ENCODE measurements around the gene ACOXL. TPM values are rescaled to one million over a fixed set of nuclear protein-coding genes. Genes with fewer than 3 reads are reported as not detected.

ACOXL gene
- total and polyA plus RNA-seq, 2 of the 8 experiments (the other 6 are each of a cell fraction or from before 2014, with no cell fraction given): 11.4 to 20.6 TPM

- Histone ChIP-seq H3K9ac (replicated peaks in 1 of 4; ENCODE audit: extremely low read depth in 1 of 4, low read depth in 3 of 4, low read length in 3 of 4) (no peak overlapping the region), H4K5ac (ENCODE audit: insufficient read length, low read depth, low read length) (no peak overlapping the region), H4K20me1 (replicated peaks in 1 of 2; ENCODE audit: control insufficient read depth in 1 of 2, insufficient read depth in 2 of 2, low read length in 2 of 2) (peaks cover 5 to 25% of the 10 kb centered on the region in 2 experiments), H3K4ac (replicated peaks; ENCODE audit: insufficient read length, low read depth, low read length) (no peak overlapping the region), H2BK12ac (ENCODE audit: low read depth, low read length) (no peak overlapping the region), H2AFZ (ENCODE audit: low read length) (no peak overlapping the region), H3K79me2 (ENCODE audit: control insufficient read depth in 1 of 2, insufficient read depth in 2 of 2, low read length in 2 of 2) (peaks cover 0 to 28% of the 10 kb centered on the region in 2 experiments; a peak in 3 of 4 replicates), H2BK15ac (ENCODE audit: low read length) (no peak overlapping the region), H3K4me3 (ENCODE audit: extremely low read depth in 1 of 4, insufficient read depth in 2 of 4, low read depth in 3 of 4, low read length in 4 of 4) (no peak overlapping the region), H2BK5ac (ENCODE audit: low read depth, low read length) (no peak overlapping the region), H3K4me2 (ENCODE audit: insufficient read depth in 1 of 2, low read depth in 2 of 2, low read length in 2 of 2) (no peak overlapping the region), H4K91ac (replicated peaks; ENCODE audit: insufficient read length, low read length) (no peak overlapping the region), H3K27me3 (replicated peaks in 1 of 4; ENCODE audit: control insufficient read depth in 3 of 4, extremely low read depth in 1 of 4, insufficient read depth in 3 of 4, low read length in 3 of 4) (no peaks in the 10 kb centered on the region), H3K4me1 (replicated peaks in 1 of 4; ENCODE audit: control insufficient read depth in 3 of 4, insufficient read depth in 4 of 4, low read length in 3 of 4) (peaks cover 0 to 7% (median 4%) of the 10 kb centered on the region in 4 experiments; a peak in 5 of 7 replicates), H4K8ac (ENCODE audit: extremely low read depth, insufficient read depth, low read length) (no peak overlapping the region), H3K23me2 (ENCODE audit: low read depth, low read length) (no peaks in the 10 kb centered on the region), H3K56ac (replicated peaks; ENCODE audit: insufficient read length, low read depth, low read length) (no peak overlapping the region), H3K36me3 (ENCODE audit: control insufficient read depth in 2 of 4, insufficient read depth in 4 of 4, low read length in 3 of 4) (peaks cover 6 to 51% (median 10%) of the 10 kb centered on the region in 4 experiments; a peak in 5 of 8 replicates), H3K23ac (ENCODE audit: insufficient read length) (no peak overlapping the region), H2BK120ac (replicated peaks; ENCODE audit: low read depth, low read length) (no peak overlapping the region), H3K79me1 (ENCODE audit: low read depth, low read length) (peaks cover 20% of the 10 kb centered on the region), H3K18ac (ENCODE audit: extremely low read depth, low read length) (no peak overlapping the region), H2BK20ac (ENCODE audit: low read length) (no peak overlapping the region), H2AK5ac (ENCODE audit: low read depth, low read length) (no peak overlapping the region; the same call in 1 of the 2 replicates), H3K27ac (ENCODE audit: low read depth, low read length) (no peak overlapping the region), H3K9me3 (ENCODE audit: insufficient read depth in 2 of 2, low read depth in 1 of 2, low read length in 1 of 2) (no peaks in the 10 kb centered on the region), H3K14ac (ENCODE audit: insufficient read length) (no peak overlapping the region)
- TF ChIP-seq JUN (IDR thresholded peaks at IDR 0.05; ENCODE audit: low read depth, low read length) (no peak), BACH1 (IDR thresholded peaks at IDR 0.05; ENCODE audit: low read length) (no peak), ATF3 (IDR thresholded peaks at IDR 0.05; ENCODE audit: insufficient read depth, low read depth, low read length) (no peak), POLR2AphosphoS5 (IDR thresholded peaks at IDR 0.05; ENCODE audit: low read depth, low read length) (no peak)
- DNase-seq (ENCODE audit: low read depth in 1 of 2, low spot score in 2 of 2) (no peak), FAIRE-seq (no peak)
- 77% methylated on average over 2 of the region's 2 CpGs; no CpG with 5 or more reads in 1 of the 2 experiments for WGBS, 2 experiments (ENCODE audit: extremely low coverage in 1 of 2, insufficient coverage in 1 of 2, insufficient read length in 1 of 2, insufficient replicate concordance in 2 of 2, low coverage in 1 of 2, low lambda C conversion rate in 2 of 2, missing lambda C conversion rate in 1 of 2)
- CTCF ChIA-PET (ENCODE audit: partially characterized antibody): interaction anchor here (0.6 to 1.2 kb wide), 3 partner anchors 10 to 53 kb away, joined by 3 read pairs; no protein-coding TSS in a partner anchor
- POLR2A ChIA-PET (ENCODE audit: partially characterized antibody): no interaction called here
These were observed 425.4 kb downstream of the ACOXL start for GRCh38 chr2:111157798-111158197.
